GM23338 (cell line): Measurements from ENCODE around the gene SSTR1. TPM values are rescaled to one million over a fixed set of nuclear protein-coding genes. Genes with fewer than 3 reads are reported as not detected.

Source experiments
- ATAC-seq: fragments of 200-7000 bp; cut with Tn5 transposase; 3 replicates; pipeline ENCODE4 v1.9.1; 2020
- DNase-seq: peaks from one replicate; pipeline ENCODE4 v3.0.0-alpha.2; 2015; ENCODE audit warnings: low spot score
- H2AFZ ChIP-seq: fragments of 200-600 bp; sonication (generic); 2 replicates; pipeline ENCODE4 v1.8.0; 2016; ENCODE audit warnings: antibody characterized with exemption, mild to moderate bottlenecking, moderate library complexity
- H3F3A ChIP-seq: fragments of 200-600 bp; sonication (generic); replicated peaks from 2 replicates; pipeline ENCODE4 v1.8.0; 2017; ENCODE audit warnings: antibody characterized with exemption, mixed run types, low read depth
- H3K27ac ChIP-seq: fragments of 200-600 bp; sonication (generic); 2 replicates; pipeline ENCODE4 v1.6.1; 2016; ENCODE audit warnings: low read depth
- H3K27me3 ChIP-seq: fragments of 200-600 bp; sonication (generic); 2 replicates; pipeline ENCODE4 v1.8.0; 2016; ENCODE audit warnings: mild to moderate bottlenecking, mixed run types, moderate library complexity; ENCODE audit not compliant: insufficient read depth
- H3K36me3 ChIP-seq: fragments of 200-600 bp; sonication (generic); 2 replicates; pipeline ENCODE4 v1.8.0; 2016; ENCODE audit warnings: mild to moderate bottlenecking; ENCODE audit not compliant: insufficient read depth
- H3K4me1 ChIP-seq: fragments of 200-600 bp; sonication (generic); 2 replicates; pipeline ENCODE4 v1.8.0; 2016; ENCODE audit warnings: mild to moderate bottlenecking, moderate library complexity; ENCODE audit not compliant: insufficient read depth
- H3K4me2 ChIP-seq: fragments of 200-600 bp; sonication (generic); 2 replicates; pipeline ENCODE4 v1.7.1; 2017; ENCODE audit warnings: mixed run types
- H3K4me3 ChIP-seq: fragments of 200-600 bp; sonication (generic); 2 replicates; pipeline ENCODE4 v1.6.1; 2016; ENCODE audit warnings: mixed run types
- H3K79me2 ChIP-seq: fragments of 200-600 bp; sonication (generic); replicated peaks from 2 replicates; pipeline ENCODE4 v1.8.0; 2017; ENCODE audit warnings: mild to moderate bottlenecking; ENCODE audit not compliant: insufficient read depth
- H3K9me2 ChIP-seq: fragments of 200-600 bp; sonication (generic); 2 replicates; pipeline ENCODE4 v1.8.0; 2017; ENCODE audit not compliant: insufficient read depth
- H4K20me1 ChIP-seq: fragments of 200-600 bp; sonication (generic); replicated peaks from 2 replicates; pipeline ENCODE4 v1.8.0; 2017; ENCODE audit warnings: mild to moderate bottlenecking; ENCODE audit not compliant: insufficient read depth
- H3K27ac Mint-ChIP-seq: 2 replicates; pipeline ENCODE4 v1.8.0; 2020; ENCODE audit warnings: inconsistent platforms, mild to moderate bottlenecking, moderate library complexity, mixed read lengths
- H3K27me3 Mint-ChIP-seq: 3 replicates; pipeline ENCODE4 v1.8.0; 2022; ENCODE audit warnings: low read depth, mild to moderate bottlenecking, moderate library complexity, mixed read lengths, inconsistent platforms; ENCODE audit not compliant: insufficient read depth, poor library complexity
- H3K36me3 Mint-ChIP-seq: 3 replicates; pipeline ENCODE4 v1.8.0; 2021; ENCODE audit warnings: low read depth, mild to moderate bottlenecking, inconsistent platforms, moderate library complexity, mixed read lengths
- H3K4me1 Mint-ChIP-seq: 3 replicates; pipeline ENCODE4 v1.8.0; 2020; ENCODE audit warnings: mild to moderate bottlenecking, inconsistent platforms, mixed read lengths
- H3K4me3 Mint-ChIP-seq: 3 replicates; pipeline ENCODE4 v1.8.0; 2021; ENCODE audit warnings: moderate library complexity, mild to moderate bottlenecking, inconsistent platforms, mixed read lengths
- H3K9me3 Mint-ChIP-seq: 3 replicates; pipeline ENCODE4 v1.8.0; 2020; ENCODE audit warnings: moderate library complexity, mild to moderate bottlenecking, inconsistent platforms, mixed read lengths
- CREB1 ChIP-seq: fragments of 250-450 bp; sonication (Bioruptor Pico); IDR thresholded peaks from 2 replicates; pipeline ENCODE4 v1.5.0; 2020; ENCODE audit warnings: low read depth, mild to moderate bottlenecking, moderate library complexity
- EZH2 ChIP-seq: fragments of 200-600 bp; sonication (generic); IDR thresholded peaks from one replicate; pipeline ENCODE4 v1.8.0; 2017; ENCODE audit warnings: antibody characterized with exemption, mild to moderate bottlenecking, low read depth; ENCODE audit not compliant: unreplicated experiment
- EZH2phosphoT487 ChIP-seq: fragments of 200-600 bp; sonication (generic); IDR thresholded peaks from one replicate; pipeline ENCODE4 v1.8.1; 2018; ENCODE audit warnings: antibody characterized with exemption; ENCODE audit not compliant: unreplicated experiment
- JUNB ChIP-seq: IDR thresholded peaks from one replicate; pipeline ENCODE4 v1.6.1; 2016; ENCODE audit warnings: antibody characterized with exemption; ENCODE audit not compliant: unreplicated experiment
- NANOG ChIP-seq: IDR thresholded peaks from 2 replicates; pipeline ENCODE4 v1.6.1; 2016; ENCODE audit warnings: antibody characterized with exemption, borderline replicate concordance
- POLR2AphosphoS5 ChIP-seq: IDR thresholded peaks from 2 replicates; pipeline ENCODE4 v1.6.1; 2016; ENCODE audit warnings: antibody characterized with exemption, low read depth
- STAT1 ChIP-seq: IDR thresholded peaks from one replicate; pipeline ENCODE4 v1.6.1; 2016; ENCODE audit warnings: antibody characterized with exemption; ENCODE audit not compliant: unreplicated experiment
- ZNF114 ChIP-seq: fragments of 250-450 bp; sonication (Bioruptor Pico); IDR thresholded peaks from 2 replicates; pipeline ENCODE4 v1.5.0; 2020; ENCODE audit warnings: mild to moderate bottlenecking, moderate library complexity
- ZNF331 ChIP-seq: fragments of 250-450 bp; sonication (Bioruptor Pico); IDR thresholded peaks from 2 replicates; pipeline ENCODE4 v1.5.0; 2020; ENCODE audit warnings: low read depth, mild to moderate bottlenecking, moderate library complexity
- polyA plus RNA-seq: library from polyadenylated mRNA; unstranded; fragments of >200 nt; fragmentation: Nextera tagmentation; extraction: Ambion mirVana; gene quantifications from 2 replicates; pipeline ENCODE4 v1.2.1, GENCODE V29; 2016
- total RNA-seq: library from RNA; depleted of rRNA; stranded (reverse); fragments of >200 nt; shearing (Covaris generic); gene quantifications from 2 replicates; pipeline ENCODE4 v1.2.3, GENCODE V29; 2014
- TF ChIP-seq, protein P1 (sequence below), 2 experiments: fragments of 200-600 bp in 1 of 2; sonication (generic) in 1 of 2; conservative IDR thresholded peaks; 2 replicates each; pipeline versions ENCODE4 v1.5.1 to v1.6.1; 2016 to 2017; ENCODE audit warnings: antibody characterized with exemption in 2 of 2, low read depth in 2 of 2, mild to moderate bottlenecking in 2 of 2, moderate library complexity in 1 of 2
- TF ChIP-seq, protein P2 (sequence below): IDR thresholded peaks from one replicate; pipeline ENCODE4 v1.6.1; 2018; ENCODE audit warnings: antibody characterized with exemption; ENCODE audit not compliant: unreplicated experiment
- TF ChIP-seq, protein P3 (sequence below): fragments of 250-450 bp; sonication (Bioruptor Pico); IDR thresholded peaks from 2 replicates; pipeline ENCODE4 v1.5.0; 2020; ENCODE audit warnings: mild to moderate bottlenecking, moderate library complexity
- TF ChIP-seq, protein P4 (sequence below): IDR thresholded peaks from 2 replicates; pipeline ENCODE4 v1.6.1; 2016; ENCODE audit warnings: antibody characterized with exemption

Gene SSTR1
- total and polyA plus RNA-seq, 2 experiments from 2014 or later, result 0.42 to 0.80 TPM

DNA sequence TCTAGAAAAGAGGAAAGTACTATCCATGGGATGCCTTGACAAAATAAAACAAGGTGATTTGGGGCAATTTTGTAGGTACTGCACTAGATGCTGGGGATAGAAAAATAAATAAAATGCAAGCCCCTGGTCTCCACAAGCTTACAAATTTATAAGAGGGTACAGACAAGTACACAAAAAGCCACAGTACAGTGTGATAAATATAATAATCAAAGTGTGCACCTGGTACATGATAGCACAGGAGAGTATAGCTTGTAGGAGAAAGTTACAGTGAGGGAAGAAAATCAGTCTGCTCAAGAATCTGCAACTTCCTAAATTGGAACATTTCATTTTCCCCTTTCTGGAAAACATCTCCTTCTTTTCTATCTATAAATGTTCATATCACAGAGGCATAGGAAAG is 3.0 kb upstream of the SSTR1 start:
- H3F3A ChIP-seq, result peaks cover 35% of the 10 kb centered on the region
- Mint-ChIP-seq H3K27me3 (peaks cover 75% of the 10 kb centered on the region), H3K27ac (no peak overlapping the region; the same call in 1 of the 2 replicates), H3K4me3 (no peak overlapping the region), H3K4me1 (peaks cover 41% of the 10 kb centered on the region; the same call in 2 of the 3 replicates), H3K9me3 (peaks cover 28% of the 10 kb centered on the region), H3K36me3 (peaks cover 22% of the 10 kb centered on the region)
- no peaks in the 10 kb centered on the region for H3K79me2 ChIP-seq
- no peak for TF ChIP-seq JUNB
- TF ChIP-seq, protein P1, sequence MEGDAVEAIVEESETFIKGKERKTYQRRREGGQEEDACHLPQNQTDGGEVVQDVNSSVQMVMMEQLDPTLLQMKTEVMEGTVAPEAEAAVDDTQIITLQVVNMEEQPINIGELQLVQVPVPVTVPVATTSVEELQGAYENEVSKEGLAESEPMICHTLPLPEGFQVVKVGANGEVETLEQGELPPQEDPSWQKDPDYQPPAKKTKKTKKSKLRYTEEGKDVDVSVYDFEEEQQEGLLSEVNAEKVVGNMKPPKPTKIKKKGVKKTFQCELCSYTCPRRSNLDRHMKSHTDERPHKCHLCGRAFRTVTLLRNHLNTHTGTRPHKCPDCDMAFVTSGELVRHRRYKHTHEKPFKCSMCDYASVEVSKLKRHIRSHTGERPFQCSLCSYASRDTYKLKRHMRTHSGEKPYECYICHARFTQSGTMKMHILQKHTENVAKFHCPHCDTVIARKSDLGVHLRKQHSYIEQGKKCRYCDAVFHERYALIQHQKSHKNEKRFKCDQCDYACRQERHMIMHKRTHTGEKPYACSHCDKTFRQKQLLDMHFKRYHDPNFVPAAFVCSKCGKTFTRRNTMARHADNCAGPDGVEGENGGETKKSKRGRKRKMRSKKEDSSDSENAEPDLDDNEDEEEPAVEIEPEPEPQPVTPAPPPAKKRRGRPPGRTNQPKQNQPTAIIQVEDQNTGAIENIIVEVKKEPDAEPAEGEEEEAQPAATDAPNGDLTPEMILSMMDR (conservative IDR thresholded peaks at IDR 0.05; ENCODE audit: low read depth in 2 of 2), result no peak
- no peak for TF ChIP-seq EZH2phosphoT487
- no peak for TF ChIP-seq STAT1
- no peak for TF ChIP-seq ZNF114 (CRISPR knock-in tag)
- TF ChIP-seq ZNF331, result no peak
- TF ChIP-seq, protein P2, sequence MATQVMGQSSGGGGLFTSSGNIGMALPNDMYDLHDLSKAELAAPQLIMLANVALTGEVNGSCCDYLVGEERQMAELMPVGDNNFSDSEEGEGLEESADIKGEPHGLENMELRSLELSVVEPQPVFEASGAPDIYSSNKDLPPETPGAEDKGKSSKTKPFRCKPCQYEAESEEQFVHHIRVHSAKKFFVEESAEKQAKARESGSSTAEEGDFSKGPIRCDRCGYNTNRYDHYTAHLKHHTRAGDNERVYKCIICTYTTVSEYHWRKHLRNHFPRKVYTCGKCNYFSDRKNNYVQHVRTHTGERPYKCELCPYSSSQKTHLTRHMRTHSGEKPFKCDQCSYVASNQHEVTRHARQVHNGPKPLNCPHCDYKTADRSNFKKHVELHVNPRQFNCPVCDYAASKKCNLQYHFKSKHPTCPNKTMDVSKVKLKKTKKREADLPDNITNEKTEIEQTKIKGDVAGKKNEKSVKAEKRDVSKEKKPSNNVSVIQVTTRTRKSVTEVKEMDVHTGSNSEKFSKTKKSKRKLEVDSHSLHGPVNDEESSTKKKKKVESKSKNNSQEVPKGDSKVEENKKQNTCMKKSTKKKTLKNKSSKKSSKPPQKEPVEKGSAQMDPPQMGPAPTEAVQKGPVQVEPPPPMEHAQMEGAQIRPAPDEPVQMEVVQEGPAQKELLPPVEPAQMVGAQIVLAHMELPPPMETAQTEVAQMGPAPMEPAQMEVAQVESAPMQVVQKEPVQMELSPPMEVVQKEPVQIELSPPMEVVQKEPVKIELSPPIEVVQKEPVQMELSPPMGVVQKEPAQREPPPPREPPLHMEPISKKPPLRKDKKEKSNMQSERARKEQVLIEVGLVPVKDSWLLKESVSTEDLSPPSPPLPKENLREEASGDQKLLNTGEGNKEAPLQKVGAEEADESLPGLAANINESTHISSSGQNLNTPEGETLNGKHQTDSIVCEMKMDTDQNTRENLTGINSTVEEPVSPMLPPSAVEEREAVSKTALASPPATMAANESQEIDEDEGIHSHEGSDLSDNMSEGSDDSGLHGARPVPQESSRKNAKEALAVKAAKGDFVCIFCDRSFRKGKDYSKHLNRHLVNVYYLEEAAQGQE, result no peak
- TF ChIP-seq EZH2, result no peak
- TF ChIP-seq CREB1, result no peak
- TF ChIP-seq, protein P3, sequence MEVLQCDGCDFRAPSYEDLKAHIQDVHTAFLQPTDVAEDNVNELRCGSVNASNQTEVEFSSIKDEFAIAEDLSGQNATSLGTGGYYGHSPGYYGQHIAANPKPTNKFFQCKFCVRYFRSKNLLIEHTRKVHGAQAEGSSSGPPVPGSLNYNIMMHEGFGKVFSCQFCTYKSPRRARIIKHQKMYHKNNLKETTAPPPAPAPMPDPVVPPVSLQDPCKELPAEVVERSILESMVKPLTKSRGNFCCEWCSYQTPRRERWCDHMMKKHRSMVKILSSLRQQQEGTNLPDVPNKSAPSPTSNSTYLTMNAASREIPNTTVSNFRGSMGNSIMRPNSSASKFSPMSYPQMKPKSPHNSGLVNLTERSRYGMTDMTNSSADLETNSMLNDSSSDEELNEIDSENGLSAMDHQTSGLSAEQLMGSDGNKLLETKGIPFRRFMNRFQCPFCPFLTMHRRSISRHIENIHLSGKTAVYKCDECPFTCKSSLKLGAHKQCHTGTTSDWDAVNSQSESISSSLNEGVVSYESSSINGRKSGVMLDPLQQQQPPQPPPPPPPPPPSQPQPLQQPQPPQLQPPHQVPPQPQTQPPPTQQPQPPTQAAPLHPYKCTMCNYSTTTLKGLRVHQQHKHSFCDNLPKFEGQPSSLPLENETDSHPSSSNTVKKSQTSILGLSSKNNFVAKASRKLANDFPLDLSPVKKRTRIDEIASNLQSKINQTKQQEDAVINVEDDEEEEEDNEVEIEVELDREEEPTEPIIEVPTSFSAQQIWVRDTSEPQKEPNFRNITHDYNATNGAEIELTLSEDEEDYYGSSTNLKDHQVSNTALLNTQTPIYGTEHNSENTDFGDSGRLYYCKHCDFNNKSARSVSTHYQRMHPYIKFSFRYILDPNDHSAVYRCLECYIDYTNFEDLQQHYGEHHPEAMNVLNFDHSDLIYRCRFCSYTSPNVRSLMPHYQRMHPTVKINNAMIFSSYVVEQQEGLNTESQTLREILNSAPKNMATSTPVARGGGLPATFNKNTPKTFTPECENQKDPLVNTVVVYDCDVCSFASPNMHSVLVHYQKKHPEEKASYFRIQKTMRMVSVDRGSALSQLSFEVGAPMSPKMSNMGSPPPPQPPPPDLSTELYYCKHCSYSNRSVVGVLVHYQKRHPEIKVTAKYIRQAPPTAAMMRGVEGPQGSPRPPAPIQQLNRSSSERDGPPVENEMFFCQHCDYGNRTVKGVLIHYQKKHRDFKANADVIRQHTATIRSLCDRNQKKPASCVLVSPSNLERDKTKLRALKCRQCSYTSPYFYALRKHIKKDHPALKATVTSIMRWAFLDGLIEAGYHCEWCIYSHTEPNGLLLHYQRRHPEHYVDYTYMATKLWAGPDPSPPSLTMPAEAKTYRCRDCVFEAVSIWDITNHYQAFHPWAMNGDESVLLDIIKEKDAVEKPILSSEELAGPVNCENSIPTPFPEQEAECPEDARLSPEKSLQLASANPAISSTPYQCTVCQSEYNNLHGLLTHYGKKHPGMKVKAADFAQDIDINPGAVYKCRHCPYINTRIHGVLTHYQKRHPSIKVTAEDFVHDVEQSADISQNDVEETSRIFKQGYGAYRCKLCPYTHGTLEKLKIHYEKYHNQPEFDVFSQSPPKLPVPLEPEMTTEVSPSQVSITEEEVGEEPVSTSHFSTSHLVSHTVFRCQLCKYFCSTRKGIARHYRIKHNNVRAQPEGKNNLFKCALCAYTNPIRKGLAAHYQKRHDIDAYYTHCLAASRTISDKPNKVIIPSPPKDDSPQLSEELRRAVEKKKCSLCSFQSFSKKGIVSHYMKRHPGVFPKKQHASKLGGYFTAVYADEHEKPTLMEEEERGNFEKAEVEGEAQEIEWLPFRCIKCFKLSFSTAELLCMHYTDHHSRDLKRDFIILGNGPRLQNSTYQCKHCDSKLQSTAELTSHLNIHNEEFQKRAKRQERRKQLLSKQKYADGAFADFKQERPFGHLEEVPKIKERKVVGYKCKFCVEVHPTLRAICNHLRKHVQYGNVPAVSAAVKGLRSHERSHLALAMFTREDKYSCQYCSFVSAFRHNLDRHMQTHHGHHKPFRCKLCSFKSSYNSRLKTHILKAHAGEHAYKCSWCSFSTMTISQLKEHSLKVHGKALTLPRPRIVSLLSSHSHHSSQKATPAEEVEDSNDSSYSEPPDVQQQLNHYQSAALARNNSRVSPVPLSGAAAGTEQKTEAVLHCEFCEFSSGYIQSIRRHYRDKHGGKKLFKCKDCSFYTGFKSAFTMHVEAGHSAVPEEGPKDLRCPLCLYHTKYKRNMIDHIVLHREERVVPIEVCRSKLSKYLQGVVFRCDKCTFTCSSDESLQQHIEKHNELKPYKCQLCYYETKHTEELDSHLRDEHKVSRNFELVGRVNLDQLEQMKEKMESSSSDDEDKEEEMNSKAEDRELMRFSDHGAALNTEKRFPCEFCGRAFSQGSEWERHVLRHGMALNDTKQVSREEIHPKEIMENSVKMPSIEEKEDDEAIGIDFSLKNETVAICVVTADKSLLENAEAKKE, result no peak
- TF ChIP-seq POLR2AphosphoS5, result no peak
- TF ChIP-seq, protein P4, sequence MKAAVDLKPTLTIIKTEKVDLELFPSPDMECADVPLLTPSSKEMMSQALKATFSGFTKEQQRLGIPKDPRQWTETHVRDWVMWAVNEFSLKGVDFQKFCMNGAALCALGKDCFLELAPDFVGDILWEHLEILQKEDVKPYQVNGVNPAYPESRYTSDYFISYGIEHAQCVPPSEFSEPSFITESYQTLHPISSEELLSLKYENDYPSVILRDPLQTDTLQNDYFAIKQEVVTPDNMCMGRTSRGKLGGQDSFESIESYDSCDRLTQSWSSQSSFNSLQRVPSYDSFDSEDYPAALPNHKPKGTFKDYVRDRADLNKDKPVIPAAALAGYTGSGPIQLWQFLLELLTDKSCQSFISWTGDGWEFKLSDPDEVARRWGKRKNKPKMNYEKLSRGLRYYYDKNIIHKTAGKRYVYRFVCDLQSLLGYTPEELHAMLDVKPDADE, result no peak
- TF ChIP-seq NANOG, result no peak
- no peaks in the 10 kb centered on the region for H3K9me2 ChIP-seq
- H4K20me1 ChIP-seq, result no peaks in the 10 kb centered on the region
- H3K27ac ChIP-seq, result no peak overlapping the region
- peaks cover 17% of the 10 kb centered on the region; the same call in 1 of the 2 replicates for H3K4me1 ChIP-seq
- ATAC-seq, result no peak
- peaks cover 55% of the 10 kb centered on the region for H3K27me3 ChIP-seq
- no peak overlapping the region for H2AFZ ChIP-seq
- peaks cover 14% of the 10 kb centered on the region for H3K36me3 ChIP-seq
- no peak for DNase-seq
- no peak overlapping the region for H3K4me3 ChIP-seq
- no peak overlapping the region for H3K4me2 ChIP-seq
